SU-DHL-6 (cell line): ENCODE measurements around the gene PDCD6IP.

Experiments
- H2AFZ ChIP-seq: fragments of 200-600 bp; sonication (generic); 2 replicates; pipeline ENCODE4 v1.6.1; 2014; ENCODE audit warnings: low read depth, mild to moderate bottlenecking, moderate library complexity, mixed read lengths, antibody characterized with exemption, low read length; ENCODE audit not compliant: severe bottlenecking
- H3F3A ChIP-seq: fragments of 200-600 bp; shearing (Covaris generic); 2 replicates; pipeline ENCODE4 v1.6.0; 2016; ENCODE audit warnings: antibody characterized with exemption, mild to moderate bottlenecking; ENCODE audit not compliant: insufficient read depth
- H3K27ac ChIP-seq: fragments of 200-600 bp; sonication (generic); 2 replicates; pipeline ENCODE4 v1.5.1; 2016; ENCODE audit warnings: low read depth, mild to moderate bottlenecking, low read length, moderate library complexity, mixed read lengths
- H3K27me3 ChIP-seq: fragments of 200-600 bp; sonication (generic), shearing (Covaris generic); 2 replicates; pipeline ENCODE4 v1.6.0; 2014; ENCODE audit warnings: mild to moderate bottlenecking, low read length
- H3K36me3 ChIP-seq: fragments of 200-600 bp; sonication (generic); 2 replicates; pipeline ENCODE4 v1.6.1; 2014; ENCODE audit warnings: mild to moderate bottlenecking, low read length, mixed read lengths
- H3K4me2 ChIP-seq: fragments of 300-600, 200-600 bp; shearing (Covaris generic), sonication (generic); 2 replicates; pipeline ENCODE4 v1.6.0; 2014; ENCODE audit warnings: low read length, low read depth, mild to moderate bottlenecking; ENCODE audit not compliant: poor library complexity, severe bottlenecking
- H3K4me3 ChIP-seq: fragments of 200-600 bp; sonication (generic); 2 replicates; pipeline ENCODE4 v1.5.1; 2014; ENCODE audit warnings: antibody characterized with exemption, low read length, mild to moderate bottlenecking, mixed read lengths; ENCODE audit not compliant: insufficient read depth, poor library complexity, severe bottlenecking
- H3K79me2 ChIP-seq: fragments of 200-600 bp; sonication (generic); 2 replicates; pipeline ENCODE4 v1.6.1; 2014; ENCODE audit warnings: mild to moderate bottlenecking, low read length, moderate library complexity; ENCODE audit not compliant: insufficient read depth
- H3K9ac ChIP-seq: fragments of 200-600 bp; sonication (generic); 2 replicates; pipeline ENCODE4 v1.7.0; 2014; ENCODE audit warnings: mild to moderate bottlenecking, low read length
- H3K9me2 ChIP-seq: fragments of 200-600 bp; sonication (generic); replicated peaks from 2 replicates; pipeline ENCODE4 v1.6.1; 2014; ENCODE audit warnings: low read length; ENCODE audit not compliant: insufficient read depth
- H3K9me3 ChIP-seq: fragments of 200-600 bp; sonication (generic); 2 replicates; pipeline ENCODE4 v1.6.1; 2014; ENCODE audit warnings: low read length, mixed read lengths; ENCODE audit not compliant: insufficient read depth
- H4K20me1 ChIP-seq: fragments of 200-600 bp; sonication (generic); 2 replicates; pipeline ENCODE4 v1.6.1; 2014; ENCODE audit warnings: low read depth, mild to moderate bottlenecking, antibody characterized with exemption, low read length, moderate library complexity, mixed read lengths
- EZH2phosphoT487 ChIP-seq: fragments of 200-600 bp; sonication (generic), shearing (Covaris generic); conservative IDR thresholded peaks from 2 replicates; pipeline ENCODE4 v1.6.1; 2018; ENCODE audit warnings: mild to moderate bottlenecking, antibody characterized with exemption, low read length, moderate library complexity, mixed read lengths
- TF ChIP-seq, protein P1 (sequence below): fragments of 200-600 bp; sonication (generic); IDR thresholded peaks from one replicate; pipeline ENCODE4 v1.5.1; 2017; ENCODE audit warnings: antibody characterized with exemption, mild to moderate bottlenecking, low read length, moderate library complexity; ENCODE audit not compliant: insufficient read depth, poor library complexity, severe bottlenecking

Gene PDCD6IP

GRCh38 chr3:33858131-33858530 lies 59.7 kb downstream of the PDCD6IP start:
- Histone ChIP-seq H3K27ac (no peak overlapping the region), H2AFZ (no peak overlapping the region), H3K9me2 (no peaks in the 10 kb centered on the region), H3K27me3 (no peaks in the 10 kb centered on the region), H3K79me2 (no peaks in the 10 kb centered on the region), H3K4me3 (no peak overlapping the region), H3K9me3 (no peaks in the 10 kb centered on the region), H3K36me3 (peaks cover 39% of the 10 kb centered on the region), H3K9ac (no peak overlapping the region), H4K20me1 (no peaks in the 10 kb centered on the region), H3K4me2 (no peak overlapping the region), H3F3A (peaks cover 7% of the 10 kb centered on the region; the same call in 1 of the 2 replicates)
- TF ChIP-seq, protein P1, sequence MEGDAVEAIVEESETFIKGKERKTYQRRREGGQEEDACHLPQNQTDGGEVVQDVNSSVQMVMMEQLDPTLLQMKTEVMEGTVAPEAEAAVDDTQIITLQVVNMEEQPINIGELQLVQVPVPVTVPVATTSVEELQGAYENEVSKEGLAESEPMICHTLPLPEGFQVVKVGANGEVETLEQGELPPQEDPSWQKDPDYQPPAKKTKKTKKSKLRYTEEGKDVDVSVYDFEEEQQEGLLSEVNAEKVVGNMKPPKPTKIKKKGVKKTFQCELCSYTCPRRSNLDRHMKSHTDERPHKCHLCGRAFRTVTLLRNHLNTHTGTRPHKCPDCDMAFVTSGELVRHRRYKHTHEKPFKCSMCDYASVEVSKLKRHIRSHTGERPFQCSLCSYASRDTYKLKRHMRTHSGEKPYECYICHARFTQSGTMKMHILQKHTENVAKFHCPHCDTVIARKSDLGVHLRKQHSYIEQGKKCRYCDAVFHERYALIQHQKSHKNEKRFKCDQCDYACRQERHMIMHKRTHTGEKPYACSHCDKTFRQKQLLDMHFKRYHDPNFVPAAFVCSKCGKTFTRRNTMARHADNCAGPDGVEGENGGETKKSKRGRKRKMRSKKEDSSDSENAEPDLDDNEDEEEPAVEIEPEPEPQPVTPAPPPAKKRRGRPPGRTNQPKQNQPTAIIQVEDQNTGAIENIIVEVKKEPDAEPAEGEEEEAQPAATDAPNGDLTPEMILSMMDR = no peak
- TF ChIP-seq EZH2phosphoT487 = no peak

DNA sequence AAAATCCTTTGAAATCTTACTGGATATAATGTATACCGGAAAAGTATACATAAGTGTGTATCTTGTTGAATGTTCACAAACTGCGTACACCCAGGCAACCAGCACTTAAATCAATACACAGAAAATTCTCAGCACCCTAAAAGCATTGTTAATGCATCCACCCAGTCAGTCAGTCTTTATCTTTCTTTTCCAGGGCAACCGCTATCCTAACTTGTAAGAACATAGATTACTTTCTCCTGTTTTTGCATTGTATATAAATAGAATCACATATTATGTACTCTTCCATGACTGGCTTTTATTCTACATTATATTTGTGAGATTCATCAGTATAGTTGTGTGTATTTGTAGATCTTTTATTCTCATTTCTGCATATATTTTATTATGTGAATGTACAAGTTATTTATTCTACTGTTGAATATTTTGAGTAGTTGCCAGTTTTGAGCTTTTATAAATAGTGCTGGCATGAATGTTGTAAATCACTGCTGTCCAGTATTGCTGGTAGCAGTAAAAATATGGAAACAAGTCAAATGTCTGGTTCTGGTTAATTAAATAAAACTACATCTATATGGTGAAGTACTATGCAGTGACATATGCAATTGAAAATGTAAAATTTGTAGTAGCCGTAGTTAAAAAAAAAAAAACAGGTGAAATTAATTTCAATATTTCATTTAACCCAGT lies 62.1 kb downstream of the PDCD6IP start:
- Histone ChIP-seq H3K27me3 (no peaks in the 10 kb centered on the region), H3K27ac (no peak overlapping the region), H3F3A (peaks cover 7% of the 10 kb centered on the region; the same call in 1 of the 2 replicates), H3K79me2 (no peaks in the 10 kb centered on the region), H3K9me3 (no peaks in the 10 kb centered on the region), H3K36me3 (peaks cover 48% of the 10 kb centered on the region), H3K9ac (no peak overlapping the region), H3K4me3 (no peak overlapping the region), H2AFZ (no peak overlapping the region), H3K9me2 (no peaks in the 10 kb centered on the region), H3K4me2 (no peak overlapping the region), H4K20me1 (no peaks in the 10 kb centered on the region)
- TF ChIP-seq, protein P1 = no peak
- TF ChIP-seq EZH2phosphoT487 = no peak

GRCh38 chr3:33865133-33865532 lies 66.7 kb downstream of the PDCD6IP start:
- Histone ChIP-seq H3F3A (no peaks in the 10 kb centered on the region; the same call in 1 of the 2 replicates), H3K36me3 (peaks cover 63% of the 10 kb centered on the region)
- TF ChIP-seq, protein P1 = no peak
- TF ChIP-seq EZH2phosphoT487 = no peak

More at GRCh38 chr3:33865133-33865532, 66.7 kb downstream of the PDCD6IP start:
- no peaks in the 10 kb centered on the region for H4K20me1 ChIP-seq
- no peak overlapping the region for H3K9ac ChIP-seq
- H3K9me3 ChIP-seq = no peaks in the 10 kb centered on the region
- H3K27me3 ChIP-seq = no peaks in the 10 kb centered on the region
- no peaks in the 10 kb centered on the region for H3K79me2 ChIP-seq
- no peak overlapping the region for H3K27ac ChIP-seq
- no peak overlapping the region for H3K4me3 ChIP-seq
- no peak overlapping the region for H3K4me2 ChIP-seq
- no peaks in the 10 kb centered on the region for H3K9me2 ChIP-seq
- no peak overlapping the region for H2AFZ ChIP-seq
